ENCODE measurements around the gene TEX2. TPM values are rescaled to one million over a fixed set of nuclear protein-coding genes. Genes with fewer than 3 reads are reported as not detected.

TEX2 gene
- total and polyA plus RNA-seq, 2 of the 13 experiments (the other 11 are each of a cell fraction or from before 2014, with no cell fraction given): 21.4 to 37.7 TPM

DNA sequence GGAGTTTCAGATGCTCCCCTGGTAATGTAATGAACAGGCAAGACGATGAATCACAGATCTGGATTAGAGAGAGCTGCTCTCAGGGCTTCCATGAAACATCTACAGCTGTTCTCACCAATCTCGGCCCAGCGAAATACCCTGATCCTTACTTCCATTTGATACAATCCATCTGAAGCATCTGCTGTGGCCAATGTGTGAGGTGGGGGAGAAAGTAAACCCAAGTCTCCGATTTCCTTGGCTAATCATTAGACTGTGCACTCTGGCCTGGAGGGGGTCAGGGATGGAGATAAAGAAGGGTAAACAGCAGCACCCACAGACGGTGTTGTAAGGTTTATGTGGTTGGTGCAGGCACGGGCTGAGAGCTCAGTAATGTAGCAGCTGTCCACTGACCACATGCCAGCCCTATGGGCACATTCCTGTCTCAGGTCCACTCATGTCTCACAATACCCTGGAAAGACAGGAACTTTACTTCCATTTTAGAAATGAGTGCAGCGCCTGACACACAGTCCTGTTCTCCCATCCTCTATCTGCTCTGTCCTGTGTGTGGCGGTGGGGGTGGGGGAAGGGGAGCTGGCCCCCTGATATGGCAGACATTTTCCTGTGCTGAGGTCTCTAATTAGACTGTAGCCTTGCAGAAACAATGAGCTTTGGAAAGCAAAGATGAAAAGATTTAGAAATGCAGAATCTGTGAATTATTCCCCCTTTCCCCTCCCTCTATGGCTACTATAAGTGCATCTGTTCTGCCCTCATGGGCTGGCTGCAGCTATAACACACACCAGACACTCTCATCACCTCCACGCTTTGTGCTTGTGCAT is 84.8 kb downstream of the TEX2 start (continued):
- TF ChIP-seq EP300 (IDR thresholded peaks at IDR 0.05; ENCODE audit: low read depth in 2 of 2, low read length in 2 of 2): peak in 1 of 2 experiments; percentile 79; a peak in 2 of 4 replicates
- peak; percentile 71; the same call in 1 of the 2 replicates for TF ChIP-seq EP300 (CRISPR knock-in tag; IDR thresholded peaks at IDR 0.05; ENCODE audit: borderline replicate concordance)
- no peak for TF ChIP-seq LCORL (IDR thresholded peaks at IDR 0.05)
- peak; percentile 79 for TF ChIP-seq LCORL (CRISPR knock-in tag; IDR thresholded peaks at IDR 0.05)
- TF ChIP-seq, protein P1, sequence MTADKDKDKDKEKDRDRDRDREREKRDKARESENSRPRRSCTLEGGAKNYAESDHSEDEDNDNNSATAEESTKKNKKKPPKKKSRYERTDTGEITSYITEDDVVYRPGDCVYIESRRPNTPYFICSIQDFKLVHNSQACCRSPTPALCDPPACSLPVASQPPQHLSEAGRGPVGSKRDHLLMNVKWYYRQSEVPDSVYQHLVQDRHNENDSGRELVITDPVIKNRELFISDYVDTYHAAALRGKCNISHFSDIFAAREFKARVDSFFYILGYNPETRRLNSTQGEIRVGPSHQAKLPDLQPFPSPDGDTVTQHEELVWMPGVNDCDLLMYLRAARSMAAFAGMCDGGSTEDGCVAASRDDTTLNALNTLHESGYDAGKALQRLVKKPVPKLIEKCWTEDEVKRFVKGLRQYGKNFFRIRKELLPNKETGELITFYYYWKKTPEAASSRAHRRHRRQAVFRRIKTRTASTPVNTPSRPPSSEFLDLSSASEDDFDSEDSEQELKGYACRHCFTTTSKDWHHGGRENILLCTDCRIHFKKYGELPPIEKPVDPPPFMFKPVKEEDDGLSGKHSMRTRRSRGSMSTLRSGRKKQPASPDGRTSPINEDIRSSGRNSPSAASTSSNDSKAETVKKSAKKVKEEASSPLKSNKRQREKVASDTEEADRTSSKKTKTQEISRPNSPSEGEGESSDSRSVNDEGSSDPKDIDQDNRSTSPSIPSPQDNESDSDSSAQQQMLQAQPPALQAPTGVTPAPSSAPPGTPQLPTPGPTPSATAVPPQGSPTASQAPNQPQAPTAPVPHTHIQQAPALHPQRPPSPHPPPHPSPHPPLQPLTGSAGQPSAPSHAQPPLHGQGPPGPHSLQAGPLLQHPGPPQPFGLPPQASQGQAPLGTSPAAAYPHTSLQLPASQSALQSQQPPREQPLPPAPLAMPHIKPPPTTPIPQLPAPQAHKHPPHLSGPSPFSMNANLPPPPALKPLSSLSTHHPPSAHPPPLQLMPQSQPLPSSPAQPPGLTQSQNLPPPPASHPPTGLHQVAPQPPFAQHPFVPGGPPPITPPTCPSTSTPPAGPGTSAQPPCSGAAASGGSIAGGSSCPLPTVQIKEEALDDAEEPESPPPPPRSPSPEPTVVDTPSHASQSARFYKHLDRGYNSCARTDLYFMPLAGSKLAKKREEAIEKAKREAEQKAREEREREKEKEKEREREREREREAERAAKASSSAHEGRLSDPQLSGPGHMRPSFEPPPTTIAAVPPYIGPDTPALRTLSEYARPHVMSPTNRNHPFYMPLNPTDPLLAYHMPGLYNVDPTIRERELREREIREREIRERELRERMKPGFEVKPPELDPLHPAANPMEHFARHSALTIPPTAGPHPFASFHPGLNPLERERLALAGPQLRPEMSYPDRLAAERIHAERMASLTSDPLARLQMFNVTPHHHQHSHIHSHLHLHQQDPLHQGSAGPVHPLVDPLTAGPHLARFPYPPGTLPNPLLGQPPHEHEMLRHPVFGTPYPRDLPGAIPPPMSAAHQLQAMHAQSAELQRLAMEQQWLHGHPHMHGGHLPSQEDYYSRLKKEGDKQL (CRISPR knock-in tag; IDR thresholded peaks at IDR 0.05; ENCODE audit: low read depth): peak; percentile 46; the same call in 1 of the 2 replicates
- peak; percentile 82; the same call in 1 of the 2 replicates for TF ChIP-seq FOXK1 (CRISPR knock-in tag; IDR thresholded peaks at IDR 0.05; ENCODE audit: borderline replicate concordance, low read depth)
- TF ChIP-seq ARID2 (CRISPR knock-in tag; IDR thresholded peaks at IDR 0.05; ENCODE audit: borderline replicate concordance): no peak
- TF ChIP-seq HNRNPUL1 (IDR thresholded peaks at IDR 0.05; ENCODE audit: low read depth, low read length): no peak
- 0 out of 2 replicates have a peak, but pooled peaks have one; percentile 25 for TF ChIP-seq MEIS2 (CRISPR knock-in tag; IDR thresholded peaks at IDR 0.05)
- TF ChIP-seq, protein P2, sequence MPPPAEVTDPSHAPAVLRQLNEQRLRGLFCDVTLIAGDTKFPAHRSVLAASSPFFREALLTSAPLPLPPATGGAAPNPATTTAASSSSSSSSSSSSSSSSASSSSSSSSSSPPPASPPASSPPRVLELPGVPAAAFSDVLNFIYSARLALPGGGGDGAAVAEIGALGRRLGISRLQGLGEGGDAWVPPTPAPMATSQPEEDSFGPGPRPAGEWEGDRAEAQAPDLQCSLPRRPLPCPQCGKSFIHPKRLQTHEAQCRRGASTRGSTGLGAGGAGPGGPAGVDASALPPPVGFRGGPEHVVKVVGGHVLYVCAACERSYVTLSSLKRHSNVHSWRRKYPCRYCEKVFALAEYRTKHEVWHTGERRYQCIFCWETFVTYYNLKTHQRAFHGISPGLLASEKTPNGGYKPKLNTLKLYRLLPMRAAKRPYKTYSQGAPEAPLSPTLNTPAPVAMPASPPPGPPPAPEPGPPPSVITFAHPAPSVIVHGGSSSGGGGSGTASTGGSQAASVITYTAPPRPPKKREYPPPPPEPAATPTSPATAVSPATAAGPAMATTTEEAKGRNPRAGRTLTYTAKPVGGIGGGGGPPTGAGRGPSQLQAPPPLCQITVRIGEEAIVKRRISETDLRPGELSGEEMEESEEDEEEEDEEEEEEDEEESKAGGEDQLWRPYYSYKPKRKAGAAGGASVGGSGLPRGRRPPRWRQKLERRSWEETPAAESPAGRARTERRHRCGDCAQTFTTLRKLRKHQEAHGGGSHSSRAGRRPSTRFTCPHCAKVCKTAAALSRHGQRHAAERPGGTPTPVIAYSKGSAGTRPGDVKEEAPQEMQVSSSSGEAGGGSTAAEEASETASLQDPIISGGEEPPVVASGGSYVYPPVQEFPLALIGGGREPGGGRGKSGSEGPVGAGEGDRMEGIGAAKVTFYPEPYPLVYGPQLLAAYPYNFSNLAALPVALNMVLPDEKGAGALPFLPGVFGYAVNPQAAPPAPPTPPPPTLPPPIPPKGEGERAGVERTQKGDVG (CRISPR knock-in tag; IDR thresholded peaks at IDR 0.05; ENCODE audit: borderline replicate concordance): 0 out of 2 replicates have a peak, but pooled peaks have one; percentile 47
- no peak for TF ChIP-seq ZNF841 (CRISPR knock-in tag; IDR thresholded peaks at IDR 0.05; ENCODE audit: borderline replicate concordance)
- TF ChIP-seq, protein P3, sequence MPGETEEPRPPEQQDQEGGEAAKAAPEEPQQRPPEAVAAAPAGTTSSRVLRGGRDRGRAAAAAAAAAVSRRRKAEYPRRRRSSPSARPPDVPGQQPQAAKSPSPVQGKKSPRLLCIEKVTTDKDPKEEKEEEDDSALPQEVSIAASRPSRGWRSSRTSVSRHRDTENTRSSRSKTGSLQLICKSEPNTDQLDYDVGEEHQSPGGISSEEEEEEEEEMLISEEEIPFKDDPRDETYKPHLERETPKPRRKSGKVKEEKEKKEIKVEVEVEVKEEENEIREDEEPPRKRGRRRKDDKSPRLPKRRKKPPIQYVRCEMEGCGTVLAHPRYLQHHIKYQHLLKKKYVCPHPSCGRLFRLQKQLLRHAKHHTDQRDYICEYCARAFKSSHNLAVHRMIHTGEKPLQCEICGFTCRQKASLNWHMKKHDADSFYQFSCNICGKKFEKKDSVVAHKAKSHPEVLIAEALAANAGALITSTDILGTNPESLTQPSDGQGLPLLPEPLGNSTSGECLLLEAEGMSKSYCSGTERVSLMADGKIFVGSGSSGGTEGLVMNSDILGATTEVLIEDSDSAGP (CRISPR knock-in tag; IDR thresholded peaks at IDR 0.05; ENCODE audit: borderline replicate concordance): peak; percentile 65
- TF ChIP-seq ZNF629 (CRISPR knock-in tag; conservative IDR thresholded peaks at IDR 0.05): peak; percentile 68
- TF ChIP-seq, protein P4, sequence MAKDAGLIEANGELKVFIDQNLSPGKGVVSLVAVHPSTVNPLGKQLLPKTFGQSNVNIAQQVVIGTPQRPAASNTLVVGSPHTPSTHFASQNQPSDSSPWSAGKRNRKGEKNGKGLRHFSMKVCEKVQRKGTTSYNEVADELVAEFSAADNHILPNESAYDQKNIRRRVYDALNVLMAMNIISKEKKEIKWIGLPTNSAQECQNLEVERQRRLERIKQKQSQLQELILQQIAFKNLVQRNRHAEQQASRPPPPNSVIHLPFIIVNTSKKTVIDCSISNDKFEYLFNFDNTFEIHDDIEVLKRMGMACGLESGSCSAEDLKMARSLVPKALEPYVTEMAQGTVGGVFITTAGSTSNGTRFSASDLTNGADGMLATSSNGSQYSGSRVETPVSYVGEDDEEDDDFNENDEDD (CRISPR knock-in tag; IDR thresholded peaks at IDR 0.05; ENCODE audit: borderline replicate concordance): peak; percentile 23; the same call in 1 of the 2 replicates

Measured in HepG2 (cell line).